Glutamatergic neuron (in vitro differentiated cells): ENCODE measurements around the gene HAPLN2. TPM values are rescaled to one million over a fixed set of nuclear protein-coding genes. Genes with fewer than 3 reads are reported as not detected.
"Not testable (repeated sequence)": the region's sequence is repeated elsewhere in the genome, so short reads cannot be mapped to it uniquely, and the experiment has no call there.

Source experiments
- DNase-seq: peaks from one replicate; pipeline ENCODE4 v3.0.0; 2022
- H3K27ac Mint-ChIP-seq: one replicate; pipeline ENCODE4 v1.8.0; 2020; ENCODE audit warnings: mild to moderate bottlenecking, mixed read lengths, inconsistent platforms; ENCODE audit not compliant: unreplicated experiment
- H3K27me3 Mint-ChIP-seq: one replicate; pipeline ENCODE4 v1.8.0; 2020; ENCODE audit warnings: mild to moderate bottlenecking, moderate library complexity, mixed read lengths, inconsistent platforms; ENCODE audit not compliant: unreplicated experiment
- H3K36me3 Mint-ChIP-seq: one replicate; pipeline ENCODE4 v1.8.0; 2020; ENCODE audit warnings: mild to moderate bottlenecking, mixed read lengths, inconsistent platforms; ENCODE audit not compliant: unreplicated experiment
- H3K4me1 Mint-ChIP-seq: one replicate; pipeline ENCODE4 v1.8.0; 2020; ENCODE audit warnings: mild to moderate bottlenecking, low read depth, mixed read lengths, inconsistent platforms; ENCODE audit not compliant: unreplicated experiment
- H3K4me3 Mint-ChIP-seq: one replicate; pipeline ENCODE4 v1.8.0; 2020; ENCODE audit warnings: mild to moderate bottlenecking, mixed read lengths, inconsistent platforms; ENCODE audit not compliant: unreplicated experiment
- H3K9me3 Mint-ChIP-seq: one replicate; pipeline ENCODE4 v1.8.0; 2020; ENCODE audit warnings: mild to moderate bottlenecking, moderate library complexity, mixed read lengths, inconsistent platforms; ENCODE audit not compliant: unreplicated experiment
- total RNA-seq: library from RNA; stranded (reverse); fragmentation: NEBNext Ultra II Directional; extraction: Animal tissue kit (Norgen Biotek cat#: 25700); gene quantifications from one replicate; pipeline ENCODE4 v1.2.1, GENCODE V29; 2021; ENCODE audit not compliant: unreplicated experiment
- TF ChIP-seq, protein P1 (sequence below): fragments of 200-600 bp; sonication (generic); IDR thresholded peaks from one replicate; pipeline ENCODE4 v1.5.0; 2021; ENCODE audit not compliant: partially characterized antibody, unreplicated experiment

Gene HAPLN2
- total RNA-seq, 1 donor from 2014 or later = 0.71 TPM

GRCh38 chr1:156586892-156587477 is 32.2 kb upstream of the HAPLN2 start:
- Mint-ChIP-seq H3K4me3 (no peak overlapping the region), H3K27ac (no peak overlapping the region), H3K36me3 (no peaks in the 10 kb centered on the region), H3K27me3 (peaks cover 5% of the 10 kb centered on the region), H3K9me3 (peaks cover 2% of the 10 kb centered on the region), H3K4me1 (peaks cover 4% of the 10 kb centered on the region)
- TF ChIP-seq, protein P1, sequence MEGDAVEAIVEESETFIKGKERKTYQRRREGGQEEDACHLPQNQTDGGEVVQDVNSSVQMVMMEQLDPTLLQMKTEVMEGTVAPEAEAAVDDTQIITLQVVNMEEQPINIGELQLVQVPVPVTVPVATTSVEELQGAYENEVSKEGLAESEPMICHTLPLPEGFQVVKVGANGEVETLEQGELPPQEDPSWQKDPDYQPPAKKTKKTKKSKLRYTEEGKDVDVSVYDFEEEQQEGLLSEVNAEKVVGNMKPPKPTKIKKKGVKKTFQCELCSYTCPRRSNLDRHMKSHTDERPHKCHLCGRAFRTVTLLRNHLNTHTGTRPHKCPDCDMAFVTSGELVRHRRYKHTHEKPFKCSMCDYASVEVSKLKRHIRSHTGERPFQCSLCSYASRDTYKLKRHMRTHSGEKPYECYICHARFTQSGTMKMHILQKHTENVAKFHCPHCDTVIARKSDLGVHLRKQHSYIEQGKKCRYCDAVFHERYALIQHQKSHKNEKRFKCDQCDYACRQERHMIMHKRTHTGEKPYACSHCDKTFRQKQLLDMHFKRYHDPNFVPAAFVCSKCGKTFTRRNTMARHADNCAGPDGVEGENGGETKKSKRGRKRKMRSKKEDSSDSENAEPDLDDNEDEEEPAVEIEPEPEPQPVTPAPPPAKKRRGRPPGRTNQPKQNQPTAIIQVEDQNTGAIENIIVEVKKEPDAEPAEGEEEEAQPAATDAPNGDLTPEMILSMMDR = no peak
- no peak for DNase-seq

DNA sequence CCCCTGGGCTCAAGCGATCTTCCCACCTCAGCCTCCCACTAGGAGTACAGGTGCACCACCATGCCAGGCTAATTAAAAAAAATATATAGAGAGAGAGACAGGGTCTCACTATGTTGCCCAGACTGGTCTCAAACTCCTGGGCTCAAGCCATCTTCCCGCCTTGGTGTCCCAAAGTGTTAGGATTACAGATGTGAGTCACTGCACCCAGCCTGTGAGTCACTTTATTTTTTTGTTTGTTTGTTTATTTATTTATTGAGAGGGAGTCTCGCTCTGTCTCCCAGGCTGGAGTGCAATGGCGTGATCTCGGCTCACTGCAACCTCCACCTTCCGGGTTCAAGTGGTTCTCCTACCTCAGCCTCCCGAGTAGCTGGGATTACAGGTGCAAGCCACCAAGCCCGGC is 31.3 kb upstream of the HAPLN2 start:
- not testable (repeated sequence) for H3K4me1 Mint-ChIP-seq, H3K36me3 Mint-ChIP-seq, H3K27me3 Mint-ChIP-seq, H3K27ac Mint-ChIP-seq, DNase-seq, H3K4me3 Mint-ChIP-seq, H3K9me3 Mint-ChIP-seq

- peaks cover 5% of the 10 kb centered on the region for H3K9me3 Mint-ChIP-seq
- TF ChIP-seq, protein P1 = no peak
- no peak overlapping the region for H3K4me3 Mint-ChIP-seq
- H3K27ac Mint-ChIP-seq = no peak overlapping the region
- H3K27me3 Mint-ChIP-seq = peaks cover 6% of the 10 kb centered on the region
- peaks cover 2% of the 10 kb centered on the region for H3K4me1 Mint-ChIP-seq
- DNase-seq = no peak
- no peaks in the 10 kb centered on the region for H3K36me3 Mint-ChIP-seq
Observed at GRCh38 chr1:156589546-156589945, 29.7 kb upstream of the HAPLN2 start.

- H3K9me3 Mint-ChIP-seq = peaks cover 8% of the 10 kb centered on the region
- no peaks in the 10 kb centered on the region for H3K36me3 Mint-ChIP-seq
- H3K4me1 Mint-ChIP-seq = peaks cover 2% of the 10 kb centered on the region
- TF ChIP-seq, protein P1 = no peak
- H3K4me3 Mint-ChIP-seq = peak overlapping the region; percentile 87
- no peak overlapping the region for H3K27ac Mint-ChIP-seq
- DNase-seq = no peak
- peaks cover 7% of the 10 kb centered on the region for H3K27me3 Mint-ChIP-seq
Observed at GRCh38 chr1:156590326-156591180, 28.7 kb upstream of the HAPLN2 start.

DNA sequence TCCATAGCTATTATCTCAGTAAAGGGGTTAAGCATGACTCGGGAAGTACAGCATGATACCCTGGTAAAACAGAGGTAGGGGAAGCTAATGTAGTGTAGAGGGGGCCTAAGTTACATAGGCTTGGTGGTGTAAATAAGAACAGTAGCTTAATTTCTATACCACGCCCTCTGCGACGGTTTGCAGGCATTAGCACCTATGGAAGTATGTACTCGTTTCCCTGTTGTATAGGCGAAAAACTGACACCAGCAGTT is 28.1 kb upstream of the HAPLN2 start:
- DNase-seq = no peak
- TF ChIP-seq, protein P1 = no peak
- Mint-ChIP-seq H3K4me1 (peaks cover 2% of the 10 kb centered on the region), H3K27ac (peak overlapping the region; percentile 62), H3K36me3 (no peaks in the 10 kb centered on the region), H3K9me3 (peaks cover 8% of the 10 kb centered on the region), H3K4me3 (peak overlapping the region; percentile 87), H3K27me3 (peaks cover 9% of the 10 kb centered on the region)
